Measurements from ENCODE around the gene RNF181.
"Not testable (repeated sequence)": the region's sequence is repeated elsewhere in the genome, so short reads cannot be mapped to it uniquely, and the experiment has no call there.

The RNF181 gene

DNA sequence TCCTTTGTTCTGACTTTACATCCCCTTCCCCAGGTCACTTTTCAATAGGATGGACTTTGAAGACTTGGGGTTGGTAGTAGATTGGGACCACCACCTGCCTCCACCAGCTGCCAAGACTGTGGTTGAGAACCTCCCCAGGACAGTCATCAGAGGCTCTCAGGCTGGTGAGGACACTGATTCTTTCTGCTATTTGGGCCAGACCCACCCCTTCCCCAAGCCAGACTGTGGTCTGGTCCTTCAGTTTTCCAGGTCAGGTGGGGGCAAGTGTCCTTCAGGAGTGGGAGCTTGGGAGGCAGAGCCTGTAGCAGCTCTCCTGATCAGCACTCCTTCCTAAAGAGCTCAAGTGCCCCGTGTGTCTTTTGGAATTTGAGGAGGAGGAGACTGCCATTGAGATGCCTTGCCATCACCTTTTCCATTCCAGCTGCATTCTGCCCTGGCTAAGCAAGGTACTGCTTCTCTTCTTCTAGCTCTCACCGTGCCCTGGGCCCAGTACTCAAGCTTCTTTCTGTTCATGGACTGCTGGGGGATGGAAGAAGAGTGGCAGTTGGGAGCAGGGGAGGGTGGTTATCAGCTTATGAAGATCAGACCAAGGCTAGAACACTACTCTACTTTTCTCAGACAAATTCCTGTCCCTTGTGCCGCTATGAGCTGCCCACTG, 1.1 kb downstream of the RNF181 start:
- no peak for DNase-seq (ENCODE audit: low read depth in 2 of 2)

DNA sequence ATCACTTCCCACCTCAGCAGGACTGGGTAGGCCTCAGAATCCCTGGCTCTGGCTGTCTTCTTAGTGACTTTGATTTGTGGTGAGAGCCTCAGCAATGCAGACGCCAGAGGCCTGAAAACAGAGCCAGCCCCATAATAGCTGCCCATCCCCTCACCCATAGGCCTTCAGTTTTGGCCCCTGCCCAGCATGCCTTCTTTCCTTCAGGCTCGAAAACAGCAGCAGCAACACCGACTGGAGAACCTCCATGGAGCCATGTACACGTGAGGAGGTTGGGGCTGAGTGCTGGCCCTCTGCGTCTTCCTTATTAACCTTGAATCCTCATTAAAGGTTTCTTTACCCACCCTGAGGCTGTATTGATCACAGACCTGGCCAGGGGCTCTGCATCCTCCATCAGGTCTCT, 1.7 kb downstream of the RNF181 start:
- no peak for DNase-seq (ENCODE audit: low read depth in 2 of 2)

DNA sequence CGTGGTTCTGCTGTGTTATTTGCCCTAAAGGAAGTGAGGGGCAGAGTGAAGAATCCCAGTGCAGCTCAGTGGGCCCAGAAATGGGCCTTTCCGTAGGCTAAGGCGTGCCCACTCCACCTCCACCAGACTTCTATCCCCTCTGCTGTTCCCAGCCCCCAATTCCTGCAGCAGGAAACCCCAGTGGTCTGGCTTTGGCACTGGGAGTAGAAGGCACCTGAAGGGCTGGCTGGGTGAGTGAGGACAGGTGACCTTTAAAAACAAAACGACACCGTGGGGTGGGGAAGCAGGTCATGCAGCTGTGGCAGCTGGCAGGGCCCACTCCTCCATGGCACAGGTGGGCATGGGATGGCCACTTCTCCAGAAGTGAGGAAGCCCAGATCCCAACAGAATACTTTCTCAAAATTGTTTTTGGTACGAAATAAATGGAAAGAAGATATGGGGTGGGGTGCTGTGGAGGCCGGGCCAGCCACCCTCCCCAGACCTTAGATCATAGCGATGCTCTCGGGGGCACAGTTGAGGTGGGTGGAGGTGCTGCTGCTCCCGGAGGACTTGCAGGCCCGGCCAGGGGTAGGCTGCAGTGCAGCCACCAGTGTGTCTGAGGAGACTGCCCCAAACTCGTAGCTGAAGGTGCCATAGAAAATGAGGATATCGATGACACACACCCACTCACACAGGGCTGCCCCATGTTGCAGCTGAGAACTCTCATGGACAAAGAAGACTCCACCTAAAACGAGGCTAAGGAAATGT, 3.2 kb downstream of the RNF181 start:
- no peak for DNase-seq (ENCODE audit: low read depth in 2 of 2)

- DNase-seq (ENCODE audit: low read depth in 2 of 2) = no peak
These were observed 4.1 kb downstream of the RNF181 start for GRCh38 chr2:85599468-85600234.

DNA sequence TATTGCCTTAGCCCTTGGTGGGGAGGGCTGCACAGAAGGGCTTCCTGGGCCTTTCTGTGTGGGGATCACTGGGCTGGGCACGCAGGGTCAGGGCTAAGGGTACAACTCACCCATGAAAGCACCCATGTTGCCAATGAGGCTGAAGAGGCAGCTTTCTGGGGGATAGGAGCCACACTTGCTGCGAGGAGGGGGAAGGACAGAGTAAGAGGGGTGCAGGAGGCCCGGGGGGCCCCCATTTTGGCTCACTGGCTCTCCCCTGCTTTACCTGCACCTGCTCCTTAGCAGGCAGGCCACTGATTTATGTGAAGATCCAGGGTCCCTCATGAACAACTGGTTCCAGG, 4.7 kb downstream of the RNF181 start:
- DNase-seq (ENCODE audit: low read depth in 2 of 2) = no peak

DNA sequence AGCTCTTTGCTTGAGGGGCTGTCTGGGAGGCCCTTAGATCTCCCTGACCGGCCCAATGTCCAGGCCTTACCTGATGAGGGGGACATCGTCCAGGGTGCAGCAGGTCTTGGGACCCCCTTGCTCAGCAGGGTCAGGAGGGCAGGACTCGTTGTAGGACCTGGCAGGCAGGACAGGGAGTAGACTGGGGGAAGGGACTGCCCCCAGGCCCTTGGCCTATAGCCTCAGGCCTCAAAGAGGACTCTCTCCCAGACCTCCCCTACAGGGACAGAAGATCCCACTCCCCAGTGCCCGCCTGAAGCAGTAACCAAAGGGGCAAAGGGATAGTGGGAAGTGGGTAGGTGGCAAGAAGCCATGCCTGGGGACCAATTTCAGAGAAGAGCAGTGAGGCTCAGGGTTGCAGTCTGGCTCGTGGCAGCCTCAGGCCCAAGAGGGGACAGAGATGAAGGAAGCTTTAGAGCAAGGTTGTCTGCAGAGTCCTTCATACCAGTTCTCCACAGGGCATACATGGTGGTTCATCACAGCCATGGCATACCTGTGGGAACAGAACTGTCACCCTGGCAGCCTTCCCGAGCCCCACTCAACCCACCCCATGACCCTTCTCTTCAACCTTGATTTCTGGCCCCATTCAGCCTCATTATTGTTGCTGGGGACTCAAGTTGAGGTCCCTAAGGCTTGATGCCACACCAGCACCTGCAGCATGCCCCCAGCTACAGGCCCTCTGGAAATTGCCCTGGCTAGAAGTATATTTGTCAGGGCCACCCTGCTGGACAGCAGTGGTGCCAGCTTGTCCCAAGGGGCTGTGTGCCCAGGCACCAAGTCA, 5.6 kb downstream of the RNF181 start:
- DNase-seq (ENCODE audit: low read depth in 2 of 2) = no peak

DNA sequence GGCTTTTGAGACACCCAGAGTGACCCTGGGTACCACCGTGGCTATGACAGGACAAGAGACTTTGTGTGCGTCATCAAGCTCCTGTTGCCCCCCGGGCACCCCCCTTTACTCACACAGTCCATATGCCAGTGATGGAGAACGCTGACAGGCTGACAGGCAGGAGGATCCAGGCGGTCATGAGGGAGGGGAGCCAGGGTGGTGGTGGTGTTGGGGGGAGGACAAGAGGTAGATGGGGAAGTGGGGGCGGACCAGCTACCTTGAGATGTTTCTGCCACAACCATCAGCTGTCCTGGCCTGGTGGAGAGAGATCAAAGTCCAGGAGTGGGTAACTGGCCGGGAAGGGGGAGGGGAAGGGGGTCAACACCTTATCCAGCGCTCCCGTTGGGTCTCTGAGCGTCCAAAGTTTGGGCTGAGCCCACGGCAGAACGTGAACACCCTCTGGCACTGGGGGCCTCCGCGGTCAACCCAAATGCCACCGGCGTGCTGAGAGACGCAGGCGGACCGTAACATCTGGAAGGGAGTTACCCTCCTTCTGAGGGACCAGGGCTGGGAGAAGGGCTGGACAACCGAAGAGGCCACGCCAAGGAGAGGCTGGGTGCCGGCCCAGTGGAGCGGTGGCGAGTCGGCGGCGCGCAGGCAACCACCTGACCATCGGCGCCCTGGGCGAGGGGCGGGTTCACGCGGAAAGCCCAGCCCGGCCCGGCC, 6.4 kb downstream of the RNF181 start:
- DNase-seq (ENCODE audit: low read depth in 2 of 2) = no peak

- peak; percentile 76 to 82 for DNase-seq (ENCODE audit: low read depth in 2 of 2)
These were observed 7.1 kb downstream of the RNF181 start, which contains the start of gene TMEM150A for GRCh38 chr2:85602476-85603234. Gene TMEM150A, minus strand, starts transcription at chr2:85602698. Its CDS starts 750 bp downstream, at chr2:85601948.

- DNase-seq (ENCODE audit: low read depth in 2 of 2) = not testable (repeated sequence)
These were observed 8.5 kb downstream of the RNF181 start for GRCh38 chr2:85604133-85604444.

DNA sequence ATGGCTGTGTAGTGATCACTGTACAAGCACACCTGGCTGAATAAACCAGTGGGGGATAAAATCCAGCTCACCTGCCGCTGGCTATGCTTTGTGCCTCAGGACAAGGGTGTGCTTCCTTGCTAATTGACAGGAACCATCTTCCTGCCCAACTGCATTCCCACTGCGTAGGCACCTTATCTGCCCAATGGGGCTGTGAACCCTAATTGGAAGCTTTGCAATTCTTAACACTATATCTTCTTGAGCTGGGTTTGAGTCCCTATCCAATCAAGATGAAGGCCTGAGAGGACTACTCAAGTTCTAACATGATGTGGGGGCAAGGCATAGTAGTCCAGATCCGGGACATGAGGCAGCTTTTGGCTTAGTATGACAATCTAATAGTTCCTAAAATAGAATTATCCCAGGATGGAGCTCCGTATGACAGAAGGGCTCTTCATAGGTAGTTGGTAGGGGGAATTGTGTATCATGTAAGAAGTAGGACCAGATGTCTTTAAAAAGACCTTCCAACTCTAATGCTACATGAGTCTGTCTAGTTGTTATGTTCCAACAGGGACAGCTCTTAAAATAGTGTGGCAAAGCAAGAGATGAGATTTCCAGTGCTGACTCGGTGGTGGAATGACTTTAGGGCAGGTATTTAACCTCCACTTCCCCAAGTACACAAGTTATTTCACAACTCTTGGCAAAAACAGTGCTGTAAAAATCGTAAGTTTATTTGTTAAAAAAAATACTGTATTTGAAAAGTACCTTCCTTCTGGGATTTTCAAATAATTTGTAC, 9.2 kb downstream of the RNF181 start:
- no peak for DNase-seq (ENCODE audit: low read depth in 2 of 2)

DNA sequence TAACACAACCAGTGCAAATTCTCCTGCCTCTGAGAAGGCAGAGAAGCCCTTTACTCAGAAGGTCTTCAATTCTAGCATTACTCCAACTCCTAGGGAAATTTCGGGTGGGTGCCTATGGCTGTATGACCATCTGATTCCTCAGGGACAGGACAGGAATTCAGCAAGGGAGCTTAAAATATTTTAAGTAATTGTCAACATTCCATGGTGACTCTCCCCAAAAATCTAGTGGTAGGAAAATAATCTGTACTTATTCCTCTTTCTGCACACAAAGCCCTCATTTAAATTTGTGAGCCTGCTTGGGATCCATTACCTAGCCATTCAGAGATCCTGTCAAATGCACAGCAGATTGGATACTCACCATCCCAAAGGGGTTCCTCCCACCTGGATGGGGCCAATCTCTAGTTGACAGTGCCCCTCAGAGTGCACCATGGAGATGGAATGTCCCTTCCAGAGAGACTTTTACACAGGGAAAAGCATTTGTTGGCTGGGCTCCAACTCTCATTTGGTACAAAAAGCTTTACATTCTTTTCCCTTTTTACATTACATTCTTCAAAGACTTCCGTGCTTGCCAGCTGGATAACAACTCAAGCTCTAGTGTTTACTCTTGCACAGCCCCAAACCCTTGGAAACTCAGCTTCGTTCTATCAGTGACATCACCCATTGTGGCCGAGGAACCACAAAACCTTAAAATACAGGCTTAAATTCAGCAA, 10.0 kb downstream of the RNF181 start:
- no peak for DNase-seq (ENCODE audit: low read depth in 2 of 2)

- no peak for DNase-seq (ENCODE audit: low read depth in 2 of 2)
These were observed 10.5 kb downstream of the RNF181 start for GRCh38 chr2:85606116-85606455.

- no peak for DNase-seq (ENCODE audit: low read depth in 2 of 2)
These were observed 12.0 kb downstream of the RNF181 start for GRCh38 chr2:85607268-85608215.

- DNase-seq (ENCODE audit: low read depth in 2 of 2) = no peak
These were observed 15.7 kb downstream of the RNF181 start for GRCh38 chr2:85611217-85611704.

DNA sequence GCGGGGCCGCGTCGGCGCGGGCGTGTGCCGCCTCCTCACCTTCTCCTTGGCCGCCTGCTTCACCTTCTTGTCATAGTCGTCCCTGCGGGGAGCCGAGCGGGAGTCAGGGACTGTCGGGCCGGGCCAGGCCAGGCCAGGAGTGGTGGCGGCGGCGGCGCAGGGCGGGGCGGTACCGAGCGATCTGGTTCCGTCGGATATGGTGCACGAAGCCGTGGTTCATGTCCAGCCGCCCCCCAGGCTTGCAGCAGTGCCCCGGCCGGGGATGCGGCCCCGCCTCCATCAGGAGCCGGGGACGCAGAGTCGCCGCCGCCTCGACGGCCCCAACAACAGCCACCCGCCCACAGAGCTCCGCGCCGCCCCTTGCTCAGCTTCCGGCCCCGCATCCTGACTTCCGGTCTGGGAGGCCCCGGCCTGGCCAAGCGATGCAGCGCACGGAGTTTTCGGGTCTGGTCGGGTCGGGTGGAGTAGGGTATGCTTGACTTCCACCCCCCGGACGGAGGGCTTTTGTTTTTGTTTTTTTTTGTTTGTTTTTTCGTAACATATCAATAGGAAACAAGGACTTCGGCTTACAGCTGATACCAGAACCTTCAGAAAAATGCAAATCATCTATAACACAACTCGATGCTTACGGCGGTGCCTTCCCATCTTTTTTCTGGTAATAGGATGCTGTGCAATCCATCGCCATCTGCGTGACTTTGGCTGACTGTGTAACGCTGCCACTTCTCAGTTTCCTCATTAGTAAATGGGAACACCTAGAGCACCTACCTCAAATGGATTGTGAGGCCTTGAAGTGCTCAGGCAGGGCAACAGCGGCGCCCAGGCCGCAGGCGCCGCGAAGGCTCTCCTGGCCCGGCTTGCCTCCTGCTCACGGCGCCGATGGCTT, 16.4 kb downstream of the RNF181 start, which contains the start of gene C2orf68:
C2orf68 (minus strand) TSS at position 362 of the 883 bp plus-strand sequence; CDS start at position 280, 82 bp downstream.
- peak; percentile 79 to 87 for DNase-seq (ENCODE audit: low read depth in 2 of 2)

DNA sequence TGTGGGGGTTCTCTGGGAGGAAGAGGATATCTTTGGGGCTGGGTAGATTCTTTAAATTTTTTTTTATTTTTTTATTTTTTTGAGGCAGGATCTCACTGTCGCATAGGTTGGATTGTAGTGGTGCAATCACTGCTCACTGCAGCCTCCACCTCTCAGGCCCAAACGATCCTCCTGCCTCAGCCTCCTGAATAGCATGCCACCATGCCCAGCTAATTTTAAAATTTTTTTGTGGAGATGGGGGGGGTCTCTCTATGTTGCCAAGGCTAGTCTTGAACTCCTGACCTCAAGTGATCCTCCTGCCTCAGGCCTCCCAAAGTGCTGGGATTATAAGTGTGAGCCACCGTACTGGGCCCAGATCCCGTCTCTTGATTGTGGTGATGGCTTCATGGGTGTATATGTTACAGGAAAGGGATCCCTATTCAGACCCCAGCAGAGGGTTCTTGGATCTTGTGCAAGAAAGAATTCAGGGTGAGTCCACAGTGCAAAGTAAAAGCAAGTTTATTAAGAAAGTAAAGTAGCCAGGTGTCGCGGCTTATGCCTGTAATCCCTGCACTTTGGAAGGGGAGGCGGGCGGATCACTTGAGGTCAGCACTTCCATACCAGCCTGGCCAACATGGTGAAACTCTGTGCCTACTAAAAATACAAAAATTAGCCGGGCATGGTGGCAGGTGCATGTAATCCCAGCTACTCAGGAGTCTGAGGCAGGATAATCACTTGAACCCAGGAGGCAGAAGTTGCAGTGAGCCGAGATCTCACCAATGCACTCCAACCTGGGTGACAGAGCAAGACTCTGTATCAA, 18.4 kb downstream of the RNF181 start:
- no peak for DNase-seq (ENCODE audit: low read depth in 2 of 2)

Measured in stimulated activated CD4-positive, alpha-beta T cell treated with anti-CD3 and anti-CD28 coated beads, Interleukin-12 subunit alpha, Interleukin-12 subunit beta, amount 100 ng/mL, for 24 hours (primary cell).